Measurements from ENCODE around the gene GPN2.

The GPN2 gene

DNA sequence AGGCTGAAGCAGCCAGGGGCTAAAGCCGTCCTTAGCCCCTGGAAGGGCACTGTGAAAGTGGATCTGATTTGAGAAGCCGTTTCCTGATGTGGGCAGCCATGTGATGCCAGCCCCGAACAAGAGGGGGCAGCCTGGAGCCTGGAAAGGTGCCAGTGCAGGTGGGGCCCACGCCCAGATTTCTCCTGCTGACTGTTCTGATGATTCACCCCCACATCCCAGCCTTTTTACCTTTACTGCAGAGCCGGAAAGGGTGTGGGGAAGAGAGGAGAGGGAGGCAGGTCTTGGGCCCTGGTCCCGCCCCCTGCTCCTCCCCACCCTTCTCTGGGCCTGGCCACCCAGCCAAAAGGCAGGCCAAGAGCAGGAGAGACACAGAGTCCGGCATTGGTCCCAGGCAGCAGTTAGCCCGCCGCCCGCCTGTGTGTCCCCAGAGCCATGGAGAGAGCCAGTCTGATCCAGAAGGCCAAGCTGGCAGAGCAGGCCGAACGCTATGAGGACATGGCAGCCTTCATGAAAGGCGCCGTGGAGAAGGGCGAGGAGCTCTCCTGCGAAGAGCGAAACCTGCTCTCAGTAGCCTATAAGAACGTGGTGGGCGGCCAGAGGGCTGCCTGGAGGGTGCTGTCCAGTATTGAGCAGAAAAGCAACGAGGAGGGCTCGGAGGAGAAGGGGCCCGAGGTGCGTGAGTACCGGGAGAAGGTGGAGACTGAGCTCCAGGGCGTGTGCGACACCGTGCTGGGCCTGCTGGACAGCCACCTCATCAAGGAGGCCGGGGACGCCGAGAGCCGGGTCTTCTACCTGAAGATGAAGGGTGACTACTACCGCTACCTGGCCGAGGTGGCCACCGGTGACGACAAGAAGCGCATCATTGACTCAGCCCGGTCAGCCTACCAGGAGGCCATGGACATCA, 27.1 kb downstream of the GPN2 start, which contains the start of gene SFN:
Gene SFN, plus strand, starts transcription at position 369 of the 904 bp plus-strand sequence. Its CDS starts 64 bp downstream, at position 433.
- no peak within 1 kb of the TSS for H3K4me3 ChIP-seq (ENCODE audit: low read depth, low read length)
- DNase-seq, result no peak
- H3K27me3 ChIP-seq (replicated peaks), result no peaks in the 10 kb centered on the region
- in situ Hi-C loops (cut with HindIII; ENCODE audit: low pct_ligation_motif_present, low sequenced_read_pairs), result no loop called here
- TF ChIP-seq, protein P1, sequence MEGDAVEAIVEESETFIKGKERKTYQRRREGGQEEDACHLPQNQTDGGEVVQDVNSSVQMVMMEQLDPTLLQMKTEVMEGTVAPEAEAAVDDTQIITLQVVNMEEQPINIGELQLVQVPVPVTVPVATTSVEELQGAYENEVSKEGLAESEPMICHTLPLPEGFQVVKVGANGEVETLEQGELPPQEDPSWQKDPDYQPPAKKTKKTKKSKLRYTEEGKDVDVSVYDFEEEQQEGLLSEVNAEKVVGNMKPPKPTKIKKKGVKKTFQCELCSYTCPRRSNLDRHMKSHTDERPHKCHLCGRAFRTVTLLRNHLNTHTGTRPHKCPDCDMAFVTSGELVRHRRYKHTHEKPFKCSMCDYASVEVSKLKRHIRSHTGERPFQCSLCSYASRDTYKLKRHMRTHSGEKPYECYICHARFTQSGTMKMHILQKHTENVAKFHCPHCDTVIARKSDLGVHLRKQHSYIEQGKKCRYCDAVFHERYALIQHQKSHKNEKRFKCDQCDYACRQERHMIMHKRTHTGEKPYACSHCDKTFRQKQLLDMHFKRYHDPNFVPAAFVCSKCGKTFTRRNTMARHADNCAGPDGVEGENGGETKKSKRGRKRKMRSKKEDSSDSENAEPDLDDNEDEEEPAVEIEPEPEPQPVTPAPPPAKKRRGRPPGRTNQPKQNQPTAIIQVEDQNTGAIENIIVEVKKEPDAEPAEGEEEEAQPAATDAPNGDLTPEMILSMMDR (IDR thresholded peaks at IDR 0.05; ENCODE audit: low read depth, low read length, missing control alignments), result peak; percentile 41
- no peak within 1 kb of the TSS for H3K27ac ChIP-seq
- H3K36me3 ChIP-seq (replicated peaks), result no peaks in the 10 kb centered on the region

DNA sequence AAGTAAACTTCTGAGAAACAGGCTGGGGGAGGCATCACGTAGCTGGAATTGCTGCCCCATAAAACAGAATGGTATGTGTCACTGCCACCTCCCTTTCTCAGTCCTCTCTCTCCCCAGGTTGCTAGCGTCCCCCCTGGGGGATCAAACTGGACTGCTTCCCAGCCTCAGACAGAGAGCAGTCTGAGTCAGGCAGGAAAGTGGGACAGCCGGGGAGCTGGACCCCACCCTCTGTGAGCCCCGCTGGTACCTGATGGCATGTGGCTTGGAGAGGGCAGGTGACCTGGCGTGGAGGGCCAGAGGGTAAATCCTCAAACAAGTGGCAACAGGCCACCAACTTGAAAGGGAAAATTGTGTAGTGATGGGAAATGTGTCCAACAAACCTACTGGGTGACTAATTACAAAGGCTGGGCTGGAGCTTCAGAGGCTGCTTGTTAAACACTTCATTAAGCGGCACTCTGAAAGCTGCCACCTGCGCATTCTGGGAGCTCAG, 28.1 kb downstream of the GPN2 start:
- Histone ChIP-seq H3K4me3 (ENCODE audit: low read depth, low read length) (no peak overlapping the region), H3K27ac (no peak overlapping the region), H3K36me3 (replicated peaks) (no peaks in the 10 kb centered on the region), H3K27me3 (replicated peaks) (no peaks in the 10 kb centered on the region)
- in situ Hi-C loops (cut with HindIII; ENCODE audit: low pct_ligation_motif_present, low sequenced_read_pairs), result no loop called here
- no peak for DNase-seq
- TF ChIP-seq, protein P1 (IDR thresholded peaks at IDR 0.05; ENCODE audit: low read depth, low read length, missing control alignments), result no peak

DNA sequence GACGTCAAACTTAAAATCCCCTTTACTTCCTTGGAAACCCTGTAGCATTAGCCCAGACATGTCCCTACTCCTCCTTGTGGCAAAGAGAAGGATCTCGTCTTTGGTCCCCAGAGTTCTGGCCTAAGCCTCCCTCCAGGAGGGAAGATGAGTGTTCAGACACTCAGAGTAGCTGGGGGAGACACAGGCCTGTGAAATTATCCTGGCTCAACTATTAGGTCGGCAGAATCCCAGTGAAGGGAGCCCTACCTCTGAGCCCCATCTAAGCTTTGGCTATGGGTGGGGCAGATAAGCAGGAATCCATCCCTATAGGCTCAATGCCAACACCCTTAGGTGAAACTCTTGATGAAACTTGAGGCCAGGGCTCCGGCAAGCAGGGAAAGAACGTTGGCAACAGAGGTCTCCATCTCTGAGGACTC, 28.8 kb downstream of the GPN2 start:
- Histone ChIP-seq H3K27me3 (replicated peaks) (no peaks in the 10 kb centered on the region), H3K4me3 (ENCODE audit: low read depth, low read length) (no peak overlapping the region), H3K36me3 (replicated peaks) (no peaks in the 10 kb centered on the region), H3K27ac (no peak overlapping the region)
- in situ Hi-C loops (cut with HindIII; ENCODE audit: low pct_ligation_motif_present, low sequenced_read_pairs), result no loop called here
- TF ChIP-seq, protein P1 (IDR thresholded peaks at IDR 0.05; ENCODE audit: low read depth, low read length, missing control alignments), result peak; percentile 56
- DNase-seq, result peak; percentile 20

DNA sequence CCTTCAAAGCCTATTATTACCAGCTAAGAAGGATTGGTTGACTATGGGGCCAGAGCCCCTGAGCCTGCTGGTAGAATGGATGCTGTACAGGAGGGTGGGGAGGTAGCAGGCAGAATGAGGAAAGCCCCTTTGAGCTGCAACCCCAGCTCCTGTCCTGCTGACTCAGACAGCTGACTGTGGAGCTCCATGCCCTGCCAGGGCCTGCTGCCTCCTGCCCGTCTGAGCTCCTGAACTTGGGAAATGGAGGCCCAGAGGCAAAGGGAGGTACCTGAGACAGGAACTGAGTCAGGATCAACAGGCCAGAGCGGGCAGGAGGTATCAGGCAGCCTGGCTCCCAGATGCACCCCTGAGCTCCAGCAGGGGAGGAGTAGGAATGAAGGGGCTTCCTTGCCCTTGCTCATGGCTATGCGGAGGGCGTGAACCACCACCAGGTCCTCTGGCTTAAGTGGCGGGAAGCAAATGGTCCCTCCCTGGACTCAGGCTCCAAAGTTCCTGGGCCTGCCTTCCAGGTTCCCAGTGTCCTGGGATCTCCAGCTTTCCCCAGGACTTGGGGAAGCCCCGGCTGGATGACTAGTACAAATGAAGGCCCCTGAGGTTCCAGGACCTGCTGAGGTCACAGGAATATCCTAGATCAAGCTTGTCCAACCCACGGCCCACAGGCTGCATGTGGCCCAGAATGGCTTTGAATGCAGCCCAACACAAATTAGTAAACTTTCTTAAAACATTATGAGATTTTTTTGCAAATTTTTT, 31.0 kb downstream of the GPN2 start:
- no peak overlapping the region for H3K4me3 ChIP-seq (ENCODE audit: low read depth, low read length)
- H3K27me3 ChIP-seq (replicated peaks), result no peaks in the 10 kb centered on the region
- peaks cover 8% of the 10 kb centered on the region for H3K36me3 ChIP-seq (replicated peaks)
- DNase-seq, result no peak
- TF ChIP-seq, protein P1 (IDR thresholded peaks at IDR 0.05; ENCODE audit: low read depth, low read length, missing control alignments), result no peak
- no peak overlapping the region for H3K27ac ChIP-seq
- in situ Hi-C loops (cut with HindIII; ENCODE audit: low pct_ligation_motif_present, low sequenced_read_pairs), result no loop called here

DNA sequence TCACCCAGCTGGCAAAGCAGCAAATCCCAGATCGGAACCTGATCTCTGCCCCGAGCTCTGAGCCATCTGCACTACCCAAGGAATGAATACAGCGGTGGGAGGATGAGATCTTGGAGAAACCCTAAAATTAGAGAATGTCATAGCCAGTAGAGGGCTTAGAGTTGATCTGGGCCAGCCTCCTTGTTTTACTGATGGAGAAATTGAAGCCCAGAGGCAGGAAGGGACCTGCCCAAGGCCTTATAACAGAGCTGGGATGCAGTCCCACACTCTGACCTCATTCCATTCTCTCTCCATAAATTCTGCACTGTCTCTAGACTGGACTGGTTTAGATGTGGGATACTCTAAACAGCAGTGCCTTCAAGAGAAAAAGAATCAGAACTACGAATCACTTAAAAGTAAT, 31.9 kb downstream of the GPN2 start:
- in situ Hi-C loops (cut with HindIII; ENCODE audit: low pct_ligation_motif_present, low sequenced_read_pairs), result no loop called here
- Histone ChIP-seq H3K27ac (no peak overlapping the region), H3K4me3 (ENCODE audit: low read depth, low read length) (no peak overlapping the region), H3K27me3 (replicated peaks) (no peaks in the 10 kb centered on the region), H3K36me3 (replicated peaks) (peaks cover 11% of the 10 kb centered on the region)
- TF ChIP-seq, protein P1 (IDR thresholded peaks at IDR 0.05; ENCODE audit: low read depth, low read length, missing control alignments), result no peak
- DNase-seq, result no peak

Data from brain microvascular endothelial cell (primary cell).